Endodermal cell (in vitro differentiated cells): Measurements from ENCODE around the gene PRKCQ. TPM values are rescaled to one million over a fixed set of nuclear protein-coding genes. Genes with fewer than 3 reads are reported as not detected.

Experiments used
- DNase-seq: peaks from one replicate; pipeline ENCODE4 v3.0.0-alpha.2; 2017
- H3K27ac ChIP-seq: 2 replicates; pipeline ENCODE4 v1.5.1; 2013; ENCODE audit warnings: mild to moderate bottlenecking, low read depth, low read length, moderate library complexity
- H3K27me3 ChIP-seq: 2 replicates; pipeline ENCODE4 v1.6.1; 2013; ENCODE audit warnings: mild to moderate bottlenecking, low read length, moderate library complexity; ENCODE audit not compliant: insufficient read depth, control insufficient read depth, poor library complexity, severe bottlenecking
- H3K36me3 ChIP-seq: 2 replicates; pipeline ENCODE4 v1.7.0; 2013; ENCODE audit warnings: mild to moderate bottlenecking, low read length, moderate library complexity; ENCODE audit not compliant: control insufficient read depth, insufficient read depth
- H3K4me1 ChIP-seq: one replicate; pipeline ENCODE4 v1.7.0; 2013; ENCODE audit warnings: low read length; ENCODE audit not compliant: control insufficient read depth, insufficient read depth
- H3K4me3 ChIP-seq: 2 replicates; pipeline ENCODE4 v1.5.1; 2013; ENCODE audit warnings: mild to moderate bottlenecking, low read length, moderate library complexity
- H3K9ac ChIP-seq: 2 replicates; pipeline ENCODE4 v1.6.1; 2013; ENCODE audit warnings: mild to moderate bottlenecking, low read length, moderate library complexity; ENCODE audit not compliant: poor library complexity, severe bottlenecking; ENCODE audit errors: extremely low read depth
- H3K9me3 ChIP-seq: 2 replicates; pipeline ENCODE4 v1.6.1; 2013; ENCODE audit warnings: mild to moderate bottlenecking, low read length, moderate library complexity; ENCODE audit not compliant: control insufficient read depth
- H3K27ac Mint-ChIP-seq: 2 replicates; pipeline ENCODE4 v1.8.0; 2020; ENCODE audit warnings: mixed read lengths
- H3K27me3 Mint-ChIP-seq: 2 replicates; pipeline ENCODE4 v1.8.0; 2021; ENCODE audit warnings: mild to moderate bottlenecking, mixed read lengths; ENCODE audit not compliant: insufficient read depth
- H3K36me3 Mint-ChIP-seq: 2 replicates; pipeline ENCODE4 v1.8.0; 2020; ENCODE audit warnings: low read depth, mixed read lengths
- H3K4me1 Mint-ChIP-seq: 2 replicates; pipeline ENCODE4 v1.8.0; 2020; ENCODE audit warnings: mixed read lengths
- H3K4me3 Mint-ChIP-seq: 2 replicates; pipeline ENCODE4 v1.8.0; 2020; ENCODE audit warnings: mild to moderate bottlenecking, moderate library complexity, mixed read lengths
- H3K9me3 Mint-ChIP-seq: 2 replicates; pipeline ENCODE4 v1.8.0; 2020; ENCODE audit warnings: mild to moderate bottlenecking, mixed read lengths
- WGBS, 2 experiments: methylation state at CpG; one replicate each; pipeline versions ENCODE4 v1.1.5 to v1.1.7; 2013; ENCODE audit warnings: missing lambda C conversion rate in 2 of 2, mixed read lengths in 1 of 2; ENCODE audit not compliant: insufficient coverage in 1 of 2, insufficient read length in 1 of 2; 5-methylcytosine and 5-hydroxymethylcytosine counted together
- total RNA-seq, 2 donors: library from RNA; stranded (reverse); fragmentation: NEBNext Ultra II Directional in 1 of 2; extraction: Animal tissue kit (Norgen Biotek cat#: 25700) in 1 of 2; gene quantifications; 2 replicates in 1 of 2; 3 replicates in 1 of 2; pipeline ENCODE4 v1.2.1, GENCODE V29; 2021
- TF ChIP-seq, protein P1 (sequence below): fragments of 200-600 bp; sonication (generic); conservative IDR thresholded peaks from 2 replicates; pipeline ENCODE4 v1.5.0; 2021; ENCODE audit warnings: antibody characterized with exemption, mild to moderate bottlenecking

PRKCQ gene
- total RNA-seq, 2 donors from 2014 or later, result 24.3 to 29.1 TPM

DNA sequence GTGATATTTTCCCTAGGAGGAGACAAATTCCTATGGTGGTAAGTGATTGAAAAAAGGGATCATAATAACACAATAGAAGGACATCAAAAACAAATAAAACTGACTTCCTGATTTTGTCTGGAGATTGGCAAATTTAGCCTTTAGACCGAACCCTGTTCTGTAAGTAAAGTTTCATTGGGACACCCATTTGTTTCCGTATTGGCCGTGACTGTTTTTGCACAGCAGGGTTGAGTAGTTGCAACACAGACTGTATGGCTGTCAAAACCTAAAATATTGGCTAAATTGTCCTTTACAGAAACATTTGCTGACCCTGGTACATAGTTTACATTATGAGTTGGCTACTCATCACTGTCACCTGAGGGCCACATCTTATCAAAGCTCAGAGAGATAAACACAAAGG is 168.6 kb downstream of the PRKCQ start:
- peaks cover 4% of the 10 kb centered on the region for H3K4me1 Mint-ChIP-seq
- H3K9me3 Mint-ChIP-seq, result no peaks in the 10 kb centered on the region
- no peak overlapping the region for H3K4me3 ChIP-seq
- no peak overlapping the region for H3K27ac Mint-ChIP-seq
- 94 to 97% methylated on average over 3 of the region's 3 CpGs for whole genome bisulfite sequencing, 2 experiments
- H3K9ac ChIP-seq, result no peak overlapping the region
- no peak overlapping the region for H3K4me3 Mint-ChIP-seq
- DNase-seq, result no peak
- no peaks in the 10 kb centered on the region for H3K4me1 ChIP-seq
- H3K27ac ChIP-seq, result no peak overlapping the region
- H3K9me3 ChIP-seq, result no peaks in the 10 kb centered on the region
- TF ChIP-seq, protein P1, sequence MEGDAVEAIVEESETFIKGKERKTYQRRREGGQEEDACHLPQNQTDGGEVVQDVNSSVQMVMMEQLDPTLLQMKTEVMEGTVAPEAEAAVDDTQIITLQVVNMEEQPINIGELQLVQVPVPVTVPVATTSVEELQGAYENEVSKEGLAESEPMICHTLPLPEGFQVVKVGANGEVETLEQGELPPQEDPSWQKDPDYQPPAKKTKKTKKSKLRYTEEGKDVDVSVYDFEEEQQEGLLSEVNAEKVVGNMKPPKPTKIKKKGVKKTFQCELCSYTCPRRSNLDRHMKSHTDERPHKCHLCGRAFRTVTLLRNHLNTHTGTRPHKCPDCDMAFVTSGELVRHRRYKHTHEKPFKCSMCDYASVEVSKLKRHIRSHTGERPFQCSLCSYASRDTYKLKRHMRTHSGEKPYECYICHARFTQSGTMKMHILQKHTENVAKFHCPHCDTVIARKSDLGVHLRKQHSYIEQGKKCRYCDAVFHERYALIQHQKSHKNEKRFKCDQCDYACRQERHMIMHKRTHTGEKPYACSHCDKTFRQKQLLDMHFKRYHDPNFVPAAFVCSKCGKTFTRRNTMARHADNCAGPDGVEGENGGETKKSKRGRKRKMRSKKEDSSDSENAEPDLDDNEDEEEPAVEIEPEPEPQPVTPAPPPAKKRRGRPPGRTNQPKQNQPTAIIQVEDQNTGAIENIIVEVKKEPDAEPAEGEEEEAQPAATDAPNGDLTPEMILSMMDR, result no peak
- no peaks in the 10 kb centered on the region for H3K27me3 ChIP-seq
- no peaks in the 10 kb centered on the region for H3K27me3 Mint-ChIP-seq
- no peaks in the 10 kb centered on the region for H3K36me3 Mint-ChIP-seq
- H3K36me3 ChIP-seq, result no peaks in the 10 kb centered on the region

- 95 to 96% methylated on average over 14 to 15 of the region's 15 CpGs for WGBS, 2 experiments
- TF ChIP-seq, protein P1, result no peak
- Mint-ChIP-seq H3K4me1 (peaks cover 4% of the 10 kb centered on the region), H3K27ac (no peak overlapping the region), H3K4me3 (no peak overlapping the region), H3K36me3 (no peaks in the 10 kb centered on the region), H3K9me3 (no peaks in the 10 kb centered on the region), H3K27me3 (no peaks in the 10 kb centered on the region)
- H3K4me1 ChIP-seq, result no peaks in the 10 kb centered on the region
- no peak overlapping the region for H3K27ac ChIP-seq
- no peaks in the 10 kb centered on the region for H3K9me3 ChIP-seq
- DNase-seq, result no peak
- H3K4me3 ChIP-seq, result no peak overlapping the region
- H3K27me3 ChIP-seq, result no peaks in the 10 kb centered on the region
- no peaks in the 10 kb centered on the region for H3K36me3 ChIP-seq
- H3K9ac ChIP-seq, result no peak overlapping the region
These were observed 169.2 kb downstream of the PRKCQ start for GRCh38 chr10:6410830-6411229.

GRCh38 chr10:6409971-6410643 is 170.0 kb downstream of the PRKCQ start:
- Mint-ChIP-seq H3K4me3 (no peak overlapping the region), H3K4me1 (peaks cover 4% of the 10 kb centered on the region), H3K27me3 (peaks cover 3% of the 10 kb centered on the region), H3K9me3 (no peaks in the 10 kb centered on the region), H3K36me3 (no peaks in the 10 kb centered on the region), H3K27ac (no peak overlapping the region)
- H3K27me3 ChIP-seq, result no peaks in the 10 kb centered on the region
- DNase-seq, result no peak
- H3K4me3 ChIP-seq, result no peak overlapping the region
- no peak overlapping the region for H3K9ac ChIP-seq
- TF ChIP-seq, protein P1, result no peak
- no peaks in the 10 kb centered on the region for H3K4me1 ChIP-seq
- no peaks in the 10 kb centered on the region for H3K9me3 ChIP-seq
- WGBS, 2 experiments, result 75 to 86% methylated on average over 2 of the region's 2 CpGs
- no peak overlapping the region for H3K27ac ChIP-seq
- no peaks in the 10 kb centered on the region for H3K36me3 ChIP-seq
